WTC11 (cell line): ENCODE measurements around the gene TMEM176B. TPM values are rescaled to one million over a fixed set of nuclear protein-coding genes. Genes with fewer than 3 reads are reported as not detected.

Source experiments
- ATAC-seq: fragments of 200-7000 bp; cut with Tn5 transposase; 2 replicates; pipeline ENCODE4 v1.10.0; 2021; ENCODE audit warnings: mild to moderate bottlenecking, moderate library complexity
- CTCF ChIA-PET: fragments of 300-600 bp; sonication (Branson Sonifier 250); formaldehyde crosslinking; loops from one replicate; lab custom pipeline; 2021; ENCODE audit warnings: antibody characterized with exemption; lab: Charles Lee
- POLR2A ChIA-PET: fragments of 350-600 bp; sonication (Branson Sonifier 250); formaldehyde crosslinking; loops from one replicate; lab custom pipeline; 2021; ENCODE audit warnings: antibody characterized with exemption; lab: Charles Lee
- DNase-seq: peaks from one replicate; pipeline ENCODE4 v3.0.0; 2021; ENCODE audit warnings: low spot score
- H3K27ac Mint-ChIP-seq: 2 replicates; pipeline ENCODE4 v1.8.0; 2021; ENCODE audit warnings: mixed read lengths
- H3K27me3 Mint-ChIP-seq: 2 replicates; pipeline ENCODE4 v1.8.0; 2021; ENCODE audit warnings: low read depth, mild to moderate bottlenecking, moderate library complexity, mixed read lengths
- H3K36me3 Mint-ChIP-seq: 2 replicates; pipeline ENCODE4 v1.8.0; 2021; ENCODE audit warnings: mixed read lengths
- H3K4me1 Mint-ChIP-seq: 2 replicates; pipeline ENCODE4 v1.8.0; 2022; ENCODE audit warnings: mixed read lengths
- H3K4me3 Mint-ChIP-seq: 2 replicates; pipeline ENCODE4 v1.8.0; 2021; ENCODE audit warnings: mild to moderate bottlenecking, moderate library complexity, mixed read lengths
- H3K9me3 Mint-ChIP-seq: 2 replicates; pipeline ENCODE4 v1.8.0; 2021; ENCODE audit warnings: mixed read lengths
- ARID4B ChIP-seq: sonication (generic); formaldehyde crosslinking; IDR thresholded peaks from 2 replicates; pipeline ENCODE4 v1.8.0; 2023; ENCODE audit warnings: missing genetic modification reagents, mild to moderate bottlenecking, borderline replicate concordance
- ATF3 ChIP-seq: sonication (generic); formaldehyde crosslinking; conservative IDR thresholded peaks from 2 replicates; pipeline ENCODE4 v1.8.1; 2022; ENCODE audit warnings: mild to moderate bottlenecking, missing genetic modification reagents
- ATF6 ChIP-seq: sonication (generic); formaldehyde crosslinking; IDR thresholded peaks from 2 replicates; pipeline ENCODE4 v1.8.1; 2023; ENCODE audit warnings: mild to moderate bottlenecking, missing genetic modification reagents
- CREB1 ChIP-seq: sonication (generic); formaldehyde crosslinking; IDR thresholded peaks from 2 replicates; pipeline ENCODE4 v1.8.0; 2023; ENCODE audit warnings: mild to moderate bottlenecking, missing genetic modification reagents
- E2F4 ChIP-seq: sonication (generic); formaldehyde crosslinking; IDR thresholded peaks from 2 replicates; pipeline ENCODE4 v1.8.1; 2022; ENCODE audit warnings: low read depth, mild to moderate bottlenecking, moderate library complexity, missing genetic modification reagents, borderline replicate concordance
- ESRRA ChIP-seq: sonication (generic); formaldehyde crosslinking; IDR thresholded peaks from 2 replicates; pipeline ENCODE4 v1.8.1; 2022; ENCODE audit warnings: mild to moderate bottlenecking, missing genetic modification reagents, borderline replicate concordance
- ETV6 ChIP-seq: sonication (generic); formaldehyde crosslinking; IDR thresholded peaks from 2 replicates; pipeline ENCODE4 v1.8.1; 2022; ENCODE audit warnings: mild to moderate bottlenecking, missing genetic modification reagents
- FOXP4 ChIP-seq: sonication (generic); formaldehyde crosslinking; IDR thresholded peaks from 2 replicates; pipeline ENCODE4 v1.8.0; 2022; ENCODE audit warnings: mild to moderate bottlenecking, missing genetic modification reagents
- IRF1 ChIP-seq: sonication (generic); formaldehyde crosslinking; IDR thresholded peaks from 2 replicates; pipeline ENCODE4 v1.8.0; 2023; ENCODE audit warnings: missing genetic modification reagents
- IRF2 ChIP-seq: sonication (generic); formaldehyde crosslinking; IDR thresholded peaks from 2 replicates; pipeline ENCODE4 v1.8.0; 2022; ENCODE audit warnings: low read depth, missing genetic modification reagents, borderline replicate concordance
- OVOL2 ChIP-seq: fragments of 250-450 bp; sonication (Bioruptor Pico); IDR thresholded peaks from 2 replicates; pipeline ENCODE4 v1.9.0; 2021; ENCODE audit warnings: mild to moderate bottlenecking, borderline replicate concordance
- RELA ChIP-seq: sonication (generic); formaldehyde crosslinking; IDR thresholded peaks from 2 replicates; pipeline ENCODE4 v1.8.1; 2022; ENCODE audit warnings: missing genetic modification reagents, mild to moderate bottlenecking, borderline replicate concordance
- RORB ChIP-seq: fragments of 250-450 bp; sonication (Bioruptor Pico); IDR thresholded peaks from 2 replicates; pipeline ENCODE4 v1.9.0; 2021; ENCODE audit warnings: mild to moderate bottlenecking
- SP1 ChIP-seq: sonication (generic); formaldehyde crosslinking; conservative IDR thresholded peaks from 2 replicates; pipeline ENCODE4 v1.8.1; 2022; ENCODE audit warnings: missing genetic modification reagents
- TEAD1 ChIP-seq: sonication (generic); formaldehyde crosslinking; IDR thresholded peaks from 2 replicates; pipeline ENCODE4 v1.8.0; 2022; ENCODE audit warnings: mild to moderate bottlenecking, missing genetic modification reagents
- ZBTB21 ChIP-seq: sonication (generic); formaldehyde crosslinking; IDR thresholded peaks from 2 replicates; pipeline ENCODE4 v1.8.1; 2023; ENCODE audit warnings: mild to moderate bottlenecking, missing genetic modification reagents, borderline replicate concordance
- total RNA-seq: library from RNA; stranded (reverse); gene quantifications from 3 replicates; pipeline ENCODE4 v1.2.3, GENCODE V29; 2021

TMEM176B gene
- total RNA-seq, 1 experiment from 2014 or later: 1.0 TPM

GRCh38 chr7:150746921-150747320 is 53.2 kb downstream of the TMEM176B start (continued):
- TF ChIP-seq ETV6 (CRISPR knock-in tag): no peak
- TF ChIP-seq ZBTB21 (CRISPR knock-in tag): no peak
- no peak for TF ChIP-seq ARID4B (CRISPR knock-in tag)
- TF ChIP-seq RORB (CRISPR knock-in tag): no peak
- no peak for TF ChIP-seq IRF2 (CRISPR knock-in tag)
- TF ChIP-seq ESRRA: no peak
- TF ChIP-seq RELA (CRISPR knock-in tag): no peak
- TF ChIP-seq CREB1 (CRISPR knock-in tag): no peak
- TF ChIP-seq, all 79 proteins: peak for 0

- CTCF ChIA-PET: interaction anchor here (1.4 kb wide), 1 partner anchor 297 kb away, joined by 5 read pairs; no protein-coding TSS in a partner anchor
- no peak for TF ChIP-seq OVOL2
- no peak for TF ChIP-seq ZBTB21 (CRISPR knock-in tag)
- TF ChIP-seq IRF1: no peak
- TF ChIP-seq SP1 (CRISPR knock-in tag): no peak
- TF ChIP-seq ATF6 (CRISPR knock-in tag): no peak
- no peak for TF ChIP-seq E2F4 (CRISPR knock-in tag)
- no peak for TF ChIP-seq FOXP4 (CRISPR knock-in tag)
- TF ChIP-seq TEAD1 (CRISPR knock-in tag): no peak
- TF ChIP-seq ATF3 (CRISPR knock-in tag): no peak
- H3K27ac Mint-ChIP-seq: no peak overlapping the region
- no peaks in the 10 kb centered on the region for H3K4me1 Mint-ChIP-seq
- ATAC-seq (no peak), DNase-seq (no peak)
- H3K4me3 Mint-ChIP-seq: no peak overlapping the region
- no peaks in the 10 kb centered on the region for H3K36me3 Mint-ChIP-seq
- POLR2A ChIA-PET: no interaction called here
- H3K9me3 Mint-ChIP-seq: no peaks in the 10 kb centered on the region
- H3K27me3 Mint-ChIP-seq: peaks cover 100% of the 10 kb centered on the region
Observed at GRCh38 chr7:150745876-150746275, 54.3 kb downstream of the TMEM176B start.
